Uterus (tissue), 4 donors: ENCODE data around the gene SPRN. TPM values are rescaled to one million over a fixed set of nuclear protein-coding genes. Genes with fewer than 3 reads are reported as not detected.
"Not testable (repeated sequence)": the region's sequence is repeated elsewhere in the genome, so short reads cannot be mapped to it uniquely, and the experiment has no call there.

Source experiments
- DNase-seq, 2 donors: peaks; one replicate each; pipeline ENCODE4 v3.0.0-alpha.2; 2019 to 2020
- H3K27ac ChIP-seq, 2 donors: fragments of 200-600 bp; sonication (generic); 1 replicate in 1 of 2; 2 replicates in 1 of 2; pipeline ENCODE4 v1.5.1; 2016 to 2018
- H3K27me3 ChIP-seq, 2 donors: fragments of 200-600 bp; sonication (generic); one replicate each; pipeline ENCODE4 v1.5.1; 2018 to 2019; ENCODE audit warnings: control low read depth in 1 of 2
- H3K36me3 ChIP-seq, 2 donors: fragments of 200-600 bp; sonication (generic); one replicate each; pipeline ENCODE4 v1.5.1; 2019; ENCODE audit warnings: control low read depth in 1 of 2
- H3K4me1 ChIP-seq, 2 donors: fragments of 200-600 bp; sonication (generic); one replicate each; pipeline ENCODE4 v1.5.1; 2018 to 2019; ENCODE audit warnings: control low read depth in 1 of 2
- H3K4me3 ChIP-seq, 2 donors: fragments of 200-600 bp; sonication (generic); 1 replicate in 1 of 2; 2 replicates in 1 of 2; pipeline ENCODE4 v1.5.1; 2018 to 2019; ENCODE audit warnings: mild to moderate bottlenecking in 1 of 2
- H3K9me3 ChIP-seq, 2 donors: fragments of 200-600 bp; sonication (generic); one replicate each; pipeline ENCODE4 v1.5.1; 2019; ENCODE audit warnings: control low read depth in 1 of 2
- CTCF ChIP-seq, 4 experiments: fragments of 200-600 bp in 2 of 4; fragments of 450-650 bp in 2 of 4; sonication (generic) in 2 of 4; IDR thresholded peaks; one replicate each; pipeline ENCODE4 v1.5.1; 2016 to 2019; ENCODE audit warnings: antibody characterized with exemption in 4 of 4, mild to moderate bottlenecking in 2 of 4, moderate library complexity in 1 of 4
- POLR2A ChIP-seq, 2 donors: fragments of 450-650 bp; IDR thresholded peaks; one replicate each; pipeline ENCODE4 v1.6.1; 2016; ENCODE audit warnings: antibody characterized with exemption in 2 of 2, mild to moderate bottlenecking in 1 of 2, moderate library complexity in 1 of 2
- intact Hi-C: fragments of 100-400 bp; cut with DNase I; formaldehyde crosslinking; loops from one replicate; pipeline ENCODE4 v1.15.1; 2023; ENCODE audit warnings: low total_unique reads
- total RNA-seq, 4 donors: library from RNA; depleted of rRNA in 3 of 4; stranded (reverse); fragments of >200 nt in 3 of 4; gene quantifications; one replicate each; pipeline versions ENCODE4 v1.1.0 to v1.2.4, GENCODE V29; 2014 to 2023
- donor health status: DM: yes; HTN: yes; CAD: no.

SPRN gene
- under 1 TPM in 1 of 4 donors, not detected in 3; 0.62 TPM for total RNA-seq

- H3K9me3 ChIP-seq, H3K36me3 ChIP-seq, H3K27me3 ChIP-seq, H3K4me3 ChIP-seq, H3K27ac ChIP-seq, intact Hi-C loops, DNase-seq, H3K4me1 ChIP-seq: not testable (repeated sequence)
These were observed at the start of gene SPRN for GRCh38 chr10:133424601-133425000. Gene SPRN (minus strand): TSS chr10:133424625. CDS start chr10:133423681, 944 bp downstream.

- TF ChIP-seq CTCF (IDR thresholded peaks at IDR 0.05) = no peak
- TF ChIP-seq POLR2A (IDR thresholded peaks at IDR 0.05) = no peak
These were observed 49.6 kb upstream of the SPRN start for GRCh38 chr10:133474027-133474426.

GRCh38 chr10:133473270-133473669, 48.8 kb upstream of the SPRN start:
- DNase-seq = no peak
- Histone ChIP-seq H3K9me3 (no peaks in the 10 kb centered on the region), H3K4me1 (no peaks in the 10 kb centered on the region), H3K4me3 (no peak overlapping the region), H3K27me3 (no peaks in the 10 kb centered on the region), H3K36me3 (no peaks in the 10 kb centered on the region), H3K27ac (no peak overlapping the region)
- no peak for TF ChIP-seq POLR2A (IDR thresholded peaks at IDR 0.05)
- no peak for TF ChIP-seq CTCF (IDR thresholded peaks at IDR 0.05)
- intact Hi-C loops = no loop called here

More at GRCh38 chr10:133474027-133474426, 49.6 kb upstream of the SPRN start:
- Histone ChIP-seq H3K4me1 (no peaks in the 10 kb centered on the region), H3K9me3 (no peaks in the 10 kb centered on the region), H3K27me3 (no peaks in the 10 kb centered on the region), H3K36me3 (no peaks in the 10 kb centered on the region), H3K4me3 (no peak overlapping the region), H3K27ac (no peak overlapping the region)
- intact Hi-C loops = no loop called here
- no peak for DNase-seq

- H3K4me1 ChIP-seq = no peaks in the 10 kb centered on the region
- TF ChIP-seq POLR2A (IDR thresholded peaks at IDR 0.05) (no peak), CTCF (IDR thresholded peaks at IDR 0.05) (no peak)
- H3K27me3 ChIP-seq = no peaks in the 10 kb centered on the region
- H3K4me3 ChIP-seq = no peak overlapping the region
- H3K36me3 ChIP-seq = no peaks in the 10 kb centered on the region
- intact Hi-C loops = no loop called here
- peaks cover 0 to 3% of the 10 kb centered on the region in 2 donors for H3K9me3 ChIP-seq
- H3K27ac ChIP-seq = no peak overlapping the region
- no peak for DNase-seq
These were observed 47.1 kb upstream of the SPRN start for GRCh38 chr10:133471300-133472109.

- H3K4me1 ChIP-seq, H3K27ac ChIP-seq, H3K36me3 ChIP-seq, H3K27me3 ChIP-seq, H3K9me3 ChIP-seq, intact Hi-C loops, DNase-seq, H3K4me3 ChIP-seq: not testable (repeated sequence)
These were observed 44.8 kb upstream of the SPRN start for GRCh38 chr10:133469205-133469604.

- no peaks in the 10 kb centered on the region for H3K4me1 ChIP-seq
- no peaks in the 10 kb centered on the region for H3K27me3 ChIP-seq
- peaks cover 0 to 3% of the 10 kb centered on the region in 2 donors for H3K9me3 ChIP-seq
- intact Hi-C loops = no loop called here
- H3K27ac ChIP-seq = no peak overlapping the region
- DNase-seq = no peak
- TF ChIP-seq POLR2A (IDR thresholded peaks at IDR 0.05) (no peak), CTCF (IDR thresholded peaks at IDR 0.05) (no peak)
- no peaks in the 10 kb centered on the region for H3K36me3 ChIP-seq
- H3K4me3 ChIP-seq = no peak overlapping the region
These were observed 43.0 kb upstream of the SPRN start for GRCh38 chr10:133467286-133467911.
